Gastroesophageal sphincter (tissue), 4 donors: ENCODE measurements around the gene OMP. TPM values are rescaled to one million over a fixed set of nuclear protein-coding genes. Genes with fewer than 3 reads are reported as not detected.

Experiments used
- ATAC-seq: fragments of 150-250 bp; one replicate; pipeline ENCODE4 v1.9.1; 2016; ENCODE audit warnings: mild to moderate bottlenecking, moderate library complexity
- H3K27ac ChIP-seq, 4 donors: fragments of 200-600 bp; sonication (generic) in 3 of 4; 1 replicate in 3 of 4; 2 replicates in 1 of 4; pipeline ENCODE4 v1.5.1; 2016 to 2019
- H3K27me3 ChIP-seq: fragments of 200-600 bp; sonication (generic); one replicate; pipeline ENCODE4 v1.5.1; 2019
- H3K36me3 ChIP-seq, 2 donors: fragments of 200-600 bp; sonication (generic); one replicate each; pipeline ENCODE4 v1.5.1; 2019; ENCODE audit warnings: control low read depth in 1 of 2
- H3K4me1 ChIP-seq, 3 donors: fragments of 200-600 bp; sonication (generic); 1 replicate in 2 of 3; 2 replicates in 1 of 3; pipeline ENCODE4 v1.5.1; 2016 to 2019; ENCODE audit warnings: control low read depth in 2 of 3
- H3K4me3 ChIP-seq, 2 donors: fragments of 200-600 bp; sonication (generic); one replicate each; pipeline ENCODE4 v1.5.1; 2019; ENCODE audit warnings: mild to moderate bottlenecking in 1 of 2, moderate library complexity in 1 of 2
- H3K9me3 ChIP-seq, 3 donors: fragments of 200-600 bp; sonication (generic); one replicate each; pipeline ENCODE4 v1.5.1; 2017 to 2019; ENCODE audit warnings: control low read depth in 2 of 3
- EP300 ChIP-seq: sonication (generic); formaldehyde crosslinking; IDR thresholded peaks from one replicate; pipeline ENCODE4 v1.6.1; 2017; ENCODE audit warnings: antibody characterized with exemption, mild to moderate bottlenecking
- POLR2A ChIP-seq, 2 donors: fragments of 450-650 bp; IDR thresholded peaks; one replicate each; pipeline ENCODE4 v1.6.1; 2017; ENCODE audit warnings: antibody characterized with exemption in 2 of 2, mild to moderate bottlenecking in 2 of 2, moderate library complexity in 1 of 2
- POLR2AphosphoS5 ChIP-seq: sonication (generic); formaldehyde crosslinking; IDR thresholded peaks from one replicate; pipeline ENCODE4 v1.6.1; 2017; ENCODE audit warnings: antibody characterized with exemption
- WGBS, 2 donors: methylation state at CpG; one replicate each; pipeline ENCODE4 v1.1.5; 2018; ENCODE audit warnings: low coverage in 1 of 2; 5-methylcytosine and 5-hydroxymethylcytosine counted together
- total RNA-seq, 4 donors: library from RNA; depleted of rRNA; stranded (reverse); fragments of >200 nt; gene quantifications; one replicate each; pipeline ENCODE4 v1.1.0, GENCODE V29; 2016
- TF ChIP-seq, protein P1 (sequence below), 4 experiments: fragments of 200-600 bp in 2 of 4; fragments of 450-650 bp in 2 of 4; sonication (generic) in 1 of 4; IDR thresholded peaks; one replicate each; pipeline ENCODE4 v1.5.1; 2017 to 2019; ENCODE audit warnings: antibody characterized with exemption in 4 of 4, mild to moderate bottlenecking in 2 of 4, moderate library complexity in 2 of 4

The OMP gene
- total RNA-seq, 4 donors from 2014 or later: not detected

DNA sequence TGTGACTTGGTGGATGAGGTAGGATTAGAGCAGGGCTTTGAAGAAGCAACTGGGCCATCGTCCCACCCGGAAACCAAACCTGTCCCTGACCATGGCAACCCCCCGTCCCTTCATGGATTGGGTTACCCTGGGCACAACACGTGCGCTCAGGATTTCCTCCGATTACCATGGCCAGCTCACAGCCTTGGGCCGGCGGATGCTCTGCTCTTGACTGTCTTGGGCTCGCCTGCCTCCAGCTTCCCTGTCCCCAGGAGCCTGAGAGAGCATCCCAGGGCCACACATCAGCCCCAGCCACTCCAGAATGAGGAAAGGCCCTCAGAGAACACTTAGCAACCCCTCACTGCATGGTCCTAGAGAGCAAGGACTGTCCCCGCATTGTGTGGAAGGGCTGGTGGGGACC, 48.2 kb downstream of the OMP start:
- no CpG with 5 or more reads among the region's 10 CpGs for WGBS, 2 donors
- TF ChIP-seq POLR2AphosphoS5: no peak
- TF ChIP-seq POLR2A (IDR thresholded peaks at IDR 0.05): no peak
- no peak for TF ChIP-seq EP300
- TF ChIP-seq, protein P1, sequence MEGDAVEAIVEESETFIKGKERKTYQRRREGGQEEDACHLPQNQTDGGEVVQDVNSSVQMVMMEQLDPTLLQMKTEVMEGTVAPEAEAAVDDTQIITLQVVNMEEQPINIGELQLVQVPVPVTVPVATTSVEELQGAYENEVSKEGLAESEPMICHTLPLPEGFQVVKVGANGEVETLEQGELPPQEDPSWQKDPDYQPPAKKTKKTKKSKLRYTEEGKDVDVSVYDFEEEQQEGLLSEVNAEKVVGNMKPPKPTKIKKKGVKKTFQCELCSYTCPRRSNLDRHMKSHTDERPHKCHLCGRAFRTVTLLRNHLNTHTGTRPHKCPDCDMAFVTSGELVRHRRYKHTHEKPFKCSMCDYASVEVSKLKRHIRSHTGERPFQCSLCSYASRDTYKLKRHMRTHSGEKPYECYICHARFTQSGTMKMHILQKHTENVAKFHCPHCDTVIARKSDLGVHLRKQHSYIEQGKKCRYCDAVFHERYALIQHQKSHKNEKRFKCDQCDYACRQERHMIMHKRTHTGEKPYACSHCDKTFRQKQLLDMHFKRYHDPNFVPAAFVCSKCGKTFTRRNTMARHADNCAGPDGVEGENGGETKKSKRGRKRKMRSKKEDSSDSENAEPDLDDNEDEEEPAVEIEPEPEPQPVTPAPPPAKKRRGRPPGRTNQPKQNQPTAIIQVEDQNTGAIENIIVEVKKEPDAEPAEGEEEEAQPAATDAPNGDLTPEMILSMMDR (IDR thresholded peaks at IDR 0.05): no peak
- no peak overlapping the region for H3K4me3 ChIP-seq
- H3K9me3 ChIP-seq: no peaks in the 10 kb centered on the region
- H3K36me3 ChIP-seq: no peaks in the 10 kb centered on the region
- no peak overlapping the region for H3K27ac ChIP-seq
- peaks cover 0 to 23% (median 0%) of the 10 kb centered on the region in 3 donors for H3K4me1 ChIP-seq
- no peak for ATAC-seq
- peaks cover 26% of the 10 kb centered on the region for H3K27me3 ChIP-seq

DNA sequence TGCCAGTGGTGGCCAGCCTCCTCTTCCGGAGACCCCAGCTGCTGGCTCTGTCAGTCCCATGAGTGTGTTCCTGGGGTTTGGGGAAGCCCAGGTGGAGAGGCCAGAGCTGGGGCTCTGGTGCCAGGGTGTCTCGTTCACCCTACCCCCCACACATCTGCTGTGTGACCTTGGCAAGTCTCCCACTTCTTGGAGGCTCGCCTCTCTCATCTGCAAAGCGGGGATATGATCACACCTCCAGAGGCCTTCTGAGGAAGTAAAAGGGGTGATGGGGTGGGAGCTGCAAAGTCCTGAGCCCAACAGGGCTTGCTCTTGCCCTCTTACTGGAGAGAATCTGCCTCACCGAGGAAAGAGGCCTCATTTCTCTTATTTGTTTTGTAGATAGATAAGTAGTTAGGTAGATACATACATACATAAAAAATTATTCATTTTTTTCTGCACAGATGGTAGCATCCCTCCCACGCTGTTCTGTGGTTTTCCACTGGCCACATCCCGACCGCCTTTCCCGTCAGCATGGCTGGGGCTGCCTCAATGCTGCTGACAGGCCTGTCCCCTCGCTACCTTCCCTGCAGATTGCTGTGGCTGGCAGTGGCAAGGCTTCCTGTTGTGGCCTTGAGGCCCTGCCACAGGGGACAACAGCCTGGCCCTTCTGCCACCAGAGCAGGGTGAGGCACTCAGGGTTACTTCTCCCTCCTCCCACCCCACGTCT, 49.3 kb downstream of the OMP start:
- no peaks in the 10 kb centered on the region for H3K36me3 ChIP-seq
- TF ChIP-seq, protein P1 (IDR thresholded peaks at IDR 0.05): no peak
- no peak for TF ChIP-seq POLR2AphosphoS5
- TF ChIP-seq POLR2A (IDR thresholded peaks at IDR 0.05): no peak
- TF ChIP-seq EP300: no peak
- peaks cover 0 to 23% (median 0%) of the 10 kb centered on the region in 3 donors for H3K4me1 ChIP-seq
- H3K9me3 ChIP-seq: no peaks in the 10 kb centered on the region
- no peak overlapping the region for H3K4me3 ChIP-seq
- no peak for ATAC-seq
- no peak overlapping the region for H3K27ac ChIP-seq
- 71 to 84% methylated on average over 2 to 3 of the region's 11 CpGs for WGBS, 2 donors
- H3K27me3 ChIP-seq: peaks cover 15% of the 10 kb centered on the region

GRCh38 chr11:77152846-77153245, 50.2 kb downstream of the OMP start:
- no peaks in the 10 kb centered on the region for H3K36me3 ChIP-seq
- TF ChIP-seq, protein P1 (IDR thresholded peaks at IDR 0.05): no peak
- TF ChIP-seq POLR2A (IDR thresholded peaks at IDR 0.05) (no peak), EP300 (no peak), POLR2AphosphoS5 (no peak)
- WGBS, 2 donors: 70 to 80% methylated on average over 4 to 5 of the region's 6 CpGs
- H3K27me3 ChIP-seq: peaks cover 8% of the 10 kb centered on the region
- no peak for ATAC-seq
- H3K9me3 ChIP-seq: no peaks in the 10 kb centered on the region
- H3K4me1 ChIP-seq: peaks cover 0 to 21% (median 0%) of the 10 kb centered on the region in 3 donors
- H3K4me3 ChIP-seq: no peak overlapping the region
- H3K27ac ChIP-seq: no peak overlapping the region

Other genes starting within 250 kb of the OMP start
- gene ACER3, start 241.9 kb upstream of the OMP start, total RNA-seq: 10 to 100 TPM in 3 of 4 donors, 1 to 10 TPM in 1; 9.3 to 25.7 (median 14.2) TPM
- gene B3GNT6, start 68.4 kb upstream of the OMP start, total RNA-seq: under 1 TPM in 1 of 4 donors, not detected in 3; 0.62 TPM
- 1 to 10 TPM; 4.1 to 9.4 (median 7.7) TPM for gene CAPN5, start 35.9 kb upstream of the OMP start, total RNA-seq
- 10 to 100 TPM in 2 of 4 donors, 1 to 10 TPM in 2; 4.0 to 11.8 (median 8.7) TPM for gene MYO7A, start 25.4 kb downstream of the OMP start, total RNA-seq
- gene GDPD4, start 198.8 kb downstream of the OMP start, total RNA-seq: not detected